ENCODE data around the gene RPS21. TPM values are rescaled to one million over a fixed set of nuclear protein-coding genes. Genes with fewer than 3 reads are reported as not detected.

The RPS21 gene
- total and polyA plus RNA-seq, 2 of the 4 experiments (the other 2 are of a cell fraction), result 2,710 to 4,298 TPM

DNA sequence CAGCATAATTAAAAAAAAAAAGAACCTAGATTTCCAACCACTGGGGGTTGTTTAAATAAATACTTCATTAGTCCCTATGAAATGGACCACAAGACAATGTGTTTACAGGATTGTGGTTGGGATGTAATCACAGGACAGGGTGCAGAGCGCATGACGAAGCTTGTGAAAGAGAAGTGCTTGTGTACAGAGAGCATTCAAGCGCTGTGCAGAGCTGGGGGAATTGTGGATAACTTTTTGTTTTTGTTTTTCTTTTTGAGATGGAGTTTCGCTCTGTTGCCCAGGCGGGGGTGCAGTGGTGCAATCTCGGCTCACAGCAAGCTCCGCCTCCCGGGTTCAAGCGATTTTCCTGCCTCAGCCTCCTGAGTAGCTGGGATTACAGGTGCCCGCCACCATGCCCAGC is 42.1 kb upstream of the RPS21 start:
- Histone ChIP-seq H3K23ac (ENCODE audit: low read depth, low read length) (no peak overlapping the region), H3K4ac (ENCODE audit: low read depth, low read length) (no peak overlapping the region), H3K56ac (ENCODE audit: extremely low read depth, insufficient read depth, low read length) (no peak overlapping the region), H2BK120ac (ENCODE audit: low read depth, low read length) (no peak overlapping the region), H4K8ac (ENCODE audit: low read depth in 2 of 2, low read length in 2 of 2) (no peak overlapping the region), H3K9ac (ENCODE audit: low read depth, low read length) (no peak overlapping the region), H2AK5ac (ENCODE audit: low read depth, low read length) (no peak overlapping the region), H2BK15ac (ENCODE audit: low read depth, low read length) (no peak overlapping the region), H3K36me3 (ENCODE audit: control insufficient read depth, insufficient read depth, low read length) (peaks cover 3% of the 10 kb centered on the region; the same call in 1 of the 2 replicates), H3K4me1 (ENCODE audit: control insufficient read depth, insufficient read depth, low read length) (no peaks in the 10 kb centered on the region; the same call in 1 of the 2 replicates), H2BK20ac (ENCODE audit: low read depth, low read length) (no peak overlapping the region), H3K79me1 (ENCODE audit: low read depth in 1 of 2, low read length in 2 of 2) (no peaks in the 10 kb centered on the region), H3K27me3 (ENCODE audit: control insufficient read depth, insufficient read depth, low read length) (no peaks in the 10 kb centered on the region), H3K9me1 (ENCODE audit: insufficient read depth, low read length) (peaks cover 2% of the 10 kb centered on the region; the same call in 1 of the 2 replicates), H4K91ac (ENCODE audit: insufficient read depth, low read depth, low read length) (no peak overlapping the region), H4K5ac (ENCODE audit: low read depth, low read length) (no peak overlapping the region), H3K14ac (replicated peaks; ENCODE audit: low read depth, low read length) (no peak overlapping the region), H3K9me3 (ENCODE audit: control insufficient read depth, insufficient read depth, low read length) (peaks cover 2% of the 10 kb centered on the region), H3K4me2 (ENCODE audit: low read depth, low read length) (no peak overlapping the region), H2AFZ (replicated peaks; ENCODE audit: low read length, poor library complexity) (no peak overlapping the region), H4K20me1 (ENCODE audit: insufficient read depth, low read length) (no peaks in the 10 kb centered on the region), H3K18ac (ENCODE audit: low read depth, low read length) (no peak overlapping the region), H3K27ac (ENCODE audit: insufficient read depth, low read length) (no peak overlapping the region), H3K4me3 (ENCODE audit: insufficient read depth, low read depth, low read length) (no peak overlapping the region), H2AK9ac (replicated peaks; ENCODE audit: low read depth, low read length, poor library complexity) (no peak overlapping the region), H2BK5ac (ENCODE audit: low read depth, low read length, poor library complexity, severe bottlenecking) (no peak overlapping the region)
- CTCF ChIA-PET, result interaction anchor here (0.8 to 1.2 kb wide), 4 partner anchors 12 to 43 kb away, joined by 4 read pairs; no protein-coding TSS in a partner anchor
- intact Hi-C loops (cut with micrococcal nuclease) (no loop called here), in situ Hi-C loops (cut with MboI; ENCODE audit: low sequenced_read_pairs) (no loop called here), dilution Hi-C loops (cut with HindIII; ENCODE audit: low sequenced_read_pairs, unreplicated experiment) (no loop called here)
- ATAC-seq (ENCODE audit: low read depth) (peak; percentile 99), DNase-seq (peak; percentile 91)
- POLR2A ChIA-PET (ENCODE audit: unreplicated experiment), result no interaction called here
- TF ChIP-seq FOS (IDR thresholded peaks at IDR 0.05; ENCODE audit: low read depth, low read length) (peak; percentile 7; the same call in 1 of the 2 replicates), MXI1 (IDR thresholded peaks at IDR 0.05; ENCODE audit: borderline replicate concordance, low read depth, low read length) (peak; percentile 37; the same call in 1 of the 2 replicates), CEBPB (IDR thresholded peaks at IDR 0.05; ENCODE audit: low read depth, low read length) (peak; percentile 66), RFX5 (IDR thresholded peaks at IDR 0.05; ENCODE audit: low read depth, low read length) (no peak), BHLHE40 (IDR thresholded peaks at IDR 0.05; ENCODE audit: low read depth, low read length) (peak; percentile 63; the same call in 1 of the 2 replicates)
- no TSS peak for BruUV-seq (replicated peaks)
- WGBS, 2 experiments (ENCODE audit: extremely low coverage in 2 of 2, insufficient read length in 1 of 2), result 69% methylated on average over 6 of the region's 10 CpGs; no CpG with 5 or more reads in 1 of the 2 experiments

All from IMR-90 (cell line).